NCI-H82 treated with DMSO at 0.1 percent for 48 hours (cell line): ENCODE results near the gene KCP.
A peak's percentile ranks its signal among the peaks of the same experiment; 100 is the strongest.

Experiments used
- DNase-seq: peaks from one replicate; lab custom pipeline; 2025; ENCODE audit not compliant: unreplicated experiment; lab: John Stamatoyannopoulos, UW

The KCP gene

DNA sequence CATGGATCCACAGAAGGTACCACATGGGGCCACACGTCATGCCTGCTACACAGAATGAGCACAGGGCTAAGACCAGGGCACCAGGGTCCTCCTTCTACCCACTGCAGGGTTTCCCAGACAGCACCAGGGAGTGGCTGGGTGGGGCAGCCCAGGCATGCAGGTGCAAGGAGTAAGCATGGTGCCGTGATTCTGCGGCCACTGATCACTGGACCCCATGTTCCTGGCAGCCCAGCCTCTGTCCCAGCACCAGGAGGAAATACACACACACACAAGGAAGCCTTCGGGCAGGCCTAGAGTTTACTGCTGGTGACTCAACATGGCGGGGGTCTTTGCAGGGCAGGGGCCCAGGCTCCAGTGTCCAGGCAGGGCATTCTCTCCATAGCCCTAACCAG lies 33.9 kb downstream of the KCP start:
- no peak for DNase-seq

DNA sequence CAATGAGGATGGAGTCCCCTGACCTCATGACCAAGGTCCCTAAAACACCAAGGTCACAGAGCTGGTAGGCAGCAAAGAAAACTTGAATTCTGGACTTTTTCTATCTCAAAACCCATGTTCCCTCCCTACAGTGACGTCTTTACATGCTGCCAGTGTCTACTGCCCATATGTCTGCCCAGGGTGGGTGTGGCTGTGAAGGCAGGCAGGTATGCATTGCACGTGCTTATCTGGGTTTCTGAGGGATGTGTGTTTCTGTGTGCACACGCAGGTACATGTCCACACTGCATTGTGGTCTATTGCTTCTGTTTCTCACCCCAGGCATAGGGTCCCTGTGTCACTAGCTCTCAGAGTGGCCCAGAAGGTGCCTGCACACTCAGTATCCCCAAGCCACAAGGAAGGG lies 34.4 kb downstream of the KCP start:
- no peak for DNase-seq

DNA sequence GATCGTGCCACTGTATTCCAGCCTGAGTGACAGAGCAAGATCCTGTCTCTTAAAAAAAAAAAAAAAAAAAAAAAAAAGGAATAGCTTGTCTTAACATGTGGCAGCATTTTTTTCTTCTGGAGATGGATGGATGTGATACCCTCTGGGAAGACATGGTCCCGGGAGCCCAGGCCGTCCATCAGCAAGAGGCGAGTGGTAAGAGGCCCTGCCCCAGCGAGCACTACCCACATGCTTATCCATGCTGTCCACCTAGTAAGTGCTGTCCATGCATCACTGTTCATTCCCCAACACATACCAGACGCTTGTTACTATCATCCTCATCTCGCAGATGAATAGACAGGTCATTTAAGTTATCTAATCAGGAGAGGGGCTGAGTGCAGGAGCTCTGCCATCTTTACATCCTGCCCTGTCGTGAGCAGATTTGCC lies 35.0 kb downstream of the KCP start:
- no peak for DNase-seq

DNA sequence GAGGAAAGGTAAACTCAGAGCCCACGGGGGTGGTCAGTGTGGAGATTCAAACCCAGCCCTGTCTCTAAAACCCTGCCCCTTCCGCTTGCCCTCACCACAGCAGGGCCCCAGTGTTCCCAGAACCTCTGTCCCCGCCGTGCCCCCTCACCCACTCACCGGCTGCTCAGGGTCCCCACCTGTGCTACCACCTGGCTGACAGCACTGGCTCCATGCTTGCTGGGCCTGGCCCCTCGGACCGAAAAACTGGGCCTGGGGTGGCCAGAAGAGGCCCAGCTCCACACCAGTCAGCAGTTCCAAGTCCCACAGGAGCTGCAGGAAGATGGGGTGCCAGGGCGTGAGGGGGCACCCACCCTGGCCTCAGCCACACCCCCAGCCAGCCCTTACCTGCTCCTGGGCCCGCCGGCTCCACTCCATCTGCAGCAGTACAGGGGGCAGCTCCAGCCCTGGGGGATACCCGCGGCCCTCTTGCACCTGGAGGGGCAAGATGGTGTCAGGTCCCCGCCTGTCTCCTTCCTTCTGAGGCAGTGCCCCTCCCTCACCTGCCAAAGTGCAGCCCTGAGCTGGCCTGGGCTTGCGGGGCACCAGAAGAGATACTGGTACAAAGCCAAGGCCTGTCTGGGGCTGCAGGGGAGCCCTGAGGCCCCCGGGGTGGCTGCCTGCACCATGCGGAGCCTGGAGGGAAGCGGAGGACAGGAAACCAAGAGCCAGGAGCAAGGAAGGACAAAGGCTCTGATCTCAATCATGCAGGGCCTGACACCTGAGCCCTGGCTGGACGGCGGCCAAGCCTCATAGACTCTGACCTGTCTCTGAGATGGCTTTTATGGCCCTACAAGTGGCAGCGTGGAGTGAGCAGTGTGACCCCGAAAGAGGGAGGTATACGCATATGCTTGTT lies 36.1 kb downstream of the KCP start:
- no peak for DNase-seq

DNA sequence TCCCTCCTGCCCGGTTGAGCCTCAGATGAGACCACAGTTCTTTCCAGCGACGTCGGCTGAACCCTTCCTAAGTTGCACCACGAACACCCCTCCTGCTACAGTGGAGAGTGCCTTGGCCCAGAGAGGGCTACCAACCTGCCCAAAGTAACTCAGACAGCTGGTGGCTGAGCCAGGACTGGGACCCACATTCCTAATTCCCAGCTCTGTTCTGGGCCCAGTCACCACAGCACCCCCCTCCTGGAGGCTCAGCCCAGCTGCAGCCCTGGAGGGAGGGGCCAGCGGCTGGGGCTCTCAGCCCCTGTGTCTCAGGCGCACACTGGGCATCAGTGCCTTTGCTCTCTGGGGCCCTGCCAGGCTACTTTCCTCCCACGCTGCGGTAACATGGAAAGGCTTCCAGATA lies 37.3 kb downstream of the KCP start:
- no peak for DNase-seq

DNA sequence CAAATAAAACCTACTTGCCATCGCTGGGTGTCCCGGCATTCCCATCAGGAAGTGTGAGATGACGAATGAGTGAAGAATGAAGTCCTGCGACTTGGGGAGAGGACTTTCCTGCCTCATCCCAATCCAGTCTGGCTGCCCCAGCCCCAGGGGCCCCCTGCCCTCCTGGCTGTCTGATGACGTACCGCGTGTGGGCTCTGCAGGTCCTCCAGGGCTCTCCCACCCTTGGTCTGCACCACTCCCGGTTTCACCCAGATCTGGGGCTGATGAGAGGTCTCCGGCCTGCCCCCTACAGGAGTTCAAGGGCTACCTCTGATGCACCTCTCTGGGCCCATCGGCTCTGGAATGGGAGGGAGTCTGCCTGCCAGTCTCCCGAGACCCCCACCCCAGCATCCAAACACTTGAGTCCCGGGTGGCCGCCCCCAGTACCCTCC lies 38.1 kb downstream of the KCP start:
- DNase-seq, result no peak

DNA sequence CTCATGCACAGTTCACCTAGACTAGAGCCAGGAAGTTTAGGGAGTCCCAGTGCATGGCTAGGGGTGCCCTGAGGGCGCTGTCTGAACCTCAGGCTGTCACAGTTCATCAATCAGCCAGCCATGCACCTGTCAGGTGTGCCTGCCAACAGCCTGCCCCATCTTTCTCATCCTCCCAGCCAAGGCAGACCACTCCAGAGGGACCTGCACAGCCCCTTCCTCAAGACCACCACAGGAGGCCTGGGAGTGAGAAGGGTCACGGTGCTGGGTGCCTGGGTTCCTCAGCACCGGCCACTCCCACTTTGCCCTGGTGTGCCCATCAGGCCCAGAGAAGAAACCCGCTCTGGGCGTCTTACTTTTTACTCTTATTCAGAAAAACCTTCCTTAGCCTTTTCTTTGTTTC lies 39.5 kb downstream of the KCP start:
- no peak for DNase-seq

DNA sequence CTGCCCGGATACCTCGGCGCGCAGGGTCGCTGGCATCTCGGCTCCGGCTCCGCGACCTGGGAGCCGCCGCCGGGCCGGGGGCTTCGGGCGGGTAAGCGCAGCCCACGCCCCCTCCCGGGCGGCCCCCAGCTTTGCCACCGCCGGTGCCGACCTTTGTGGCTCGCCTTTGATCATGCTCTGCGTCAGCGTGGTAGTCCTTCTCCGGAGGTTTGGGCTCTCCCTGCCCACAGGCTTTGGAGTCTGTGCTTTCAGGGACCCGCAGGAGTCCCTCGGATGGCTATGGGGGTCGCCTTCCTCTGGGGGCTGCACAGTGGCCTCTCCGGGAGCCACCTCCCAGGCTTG lies 40.6 kb downstream of the KCP start:
- no peak for DNase-seq

DNA sequence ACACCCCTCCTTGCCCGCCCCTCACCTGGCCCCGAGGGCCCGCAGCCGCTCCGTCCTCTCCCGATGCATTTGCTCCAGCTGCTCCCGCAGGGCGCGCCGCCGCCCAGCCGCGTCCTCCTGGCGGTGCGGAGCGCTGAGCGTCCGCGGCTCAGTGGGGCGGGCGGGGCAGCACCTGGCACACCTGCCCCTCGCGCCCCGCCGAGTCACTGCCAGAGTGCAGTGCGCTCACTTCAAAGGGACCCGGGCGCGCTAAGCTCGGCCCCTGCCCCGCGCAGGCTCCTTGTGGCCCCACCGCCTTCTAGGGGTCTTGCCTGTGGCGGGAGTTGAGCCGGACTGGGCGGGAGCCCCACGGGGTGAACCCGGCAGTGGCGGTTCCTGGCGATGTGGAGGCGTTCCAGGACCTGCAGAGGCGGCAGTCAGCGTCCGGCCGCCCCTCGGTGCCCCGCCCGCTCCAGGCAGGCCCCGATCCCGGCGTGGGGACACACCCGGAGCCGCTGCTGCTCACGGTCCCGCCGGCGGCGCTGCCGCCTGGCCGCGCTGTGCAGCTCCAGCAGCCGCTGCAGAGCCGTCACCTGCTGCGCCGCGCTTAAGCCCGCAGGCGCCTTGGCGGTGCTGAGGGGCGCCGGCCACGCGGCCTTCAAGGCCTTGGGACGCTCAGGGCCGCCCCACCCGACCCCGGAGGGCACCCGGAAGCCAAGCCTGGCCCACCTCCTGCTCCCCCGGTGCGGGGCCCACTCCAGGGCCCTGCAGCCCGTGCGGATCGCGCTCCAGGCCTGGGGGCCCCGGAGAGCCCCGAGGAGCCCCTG lies 41.2 kb downstream of the KCP start:
- DNase-seq, result no peak

DNA sequence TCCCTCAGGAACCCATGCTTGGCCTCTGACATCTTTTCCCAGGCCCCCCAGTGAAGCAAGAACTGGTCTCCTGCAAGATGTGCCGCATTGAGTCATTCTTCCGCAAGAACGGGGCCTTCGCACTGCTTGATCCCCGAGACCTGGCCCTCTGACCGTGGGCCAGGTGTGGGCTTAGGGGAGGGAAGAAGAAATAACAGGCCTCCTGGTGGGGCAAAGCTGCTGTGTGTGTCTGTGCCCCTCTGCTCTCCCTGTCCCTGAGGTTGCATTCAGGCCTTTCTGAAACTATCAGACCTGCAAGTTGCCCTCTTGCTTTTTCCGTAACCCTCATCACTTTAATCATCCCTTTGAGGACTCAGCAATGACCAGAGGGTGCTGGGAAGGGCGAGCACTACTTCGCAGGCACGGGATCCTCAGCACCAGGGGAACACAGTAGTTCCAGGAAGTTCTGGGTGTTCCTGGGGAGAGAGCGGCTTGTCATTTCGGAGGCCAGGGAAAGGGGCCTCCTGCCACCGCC lies 41.8 kb downstream of the KCP start:
- DNase-seq, result no peak

DNA sequence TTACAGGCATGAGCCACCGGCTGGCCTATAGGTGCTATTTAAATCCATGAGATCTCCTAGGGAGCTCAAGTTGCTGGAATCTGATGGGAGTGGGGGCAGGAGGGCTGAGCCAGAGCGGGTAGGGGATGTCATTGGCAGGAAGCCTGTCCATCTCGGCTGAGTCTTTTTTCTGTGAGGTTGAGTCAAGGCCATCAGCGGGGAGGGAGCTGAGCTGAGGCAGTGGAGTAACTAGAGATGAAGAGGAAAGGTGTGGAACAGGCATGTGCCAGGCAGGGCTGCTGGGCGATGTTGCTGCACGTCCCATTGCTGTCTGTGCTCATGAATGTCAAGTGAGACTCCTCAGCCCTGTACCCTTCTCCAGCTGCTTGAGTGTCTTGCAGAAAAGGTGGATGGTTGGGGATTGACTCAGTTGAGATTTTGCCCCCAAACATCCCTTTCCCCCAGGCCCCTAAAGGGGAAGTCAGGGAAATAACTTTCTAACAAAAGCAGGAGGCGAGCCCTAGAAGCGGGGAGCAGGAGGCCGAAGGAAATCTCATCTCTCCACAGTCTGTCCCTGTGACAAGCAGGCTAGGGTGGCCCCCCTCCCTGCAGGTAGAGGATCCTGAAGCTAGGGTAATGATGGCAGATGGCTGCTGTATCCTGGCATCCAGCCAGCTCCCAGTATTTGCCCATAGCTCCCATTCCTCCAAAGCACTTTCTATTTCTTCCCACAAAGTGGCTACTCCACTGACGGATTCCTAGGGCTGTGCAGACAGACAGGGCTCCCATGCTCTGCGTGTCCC lies 42.5 kb downstream of the KCP start:
- DNase-seq, result peak; percentile 84

DNA sequence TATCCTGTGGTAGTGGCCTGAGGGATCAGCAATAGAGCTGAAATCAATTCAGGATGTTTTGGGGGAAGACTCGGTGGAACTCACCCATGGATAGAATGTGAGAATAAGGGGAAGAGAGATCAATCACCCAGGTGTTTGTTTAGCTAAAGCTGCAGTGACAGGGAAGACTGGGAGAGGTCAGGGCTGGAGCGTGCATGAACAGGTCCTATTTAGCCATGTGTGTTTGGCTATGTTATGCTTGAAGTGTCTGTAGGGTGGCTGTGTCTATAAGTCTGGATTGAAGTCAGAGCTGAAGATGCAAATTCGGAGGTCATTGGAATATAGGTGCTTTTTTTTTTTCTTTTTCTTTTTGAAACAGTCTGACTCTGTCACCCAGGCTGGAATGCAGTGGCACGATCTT lies 43.3 kb downstream of the KCP start:
- DNase-seq, result no peak

DNA sequence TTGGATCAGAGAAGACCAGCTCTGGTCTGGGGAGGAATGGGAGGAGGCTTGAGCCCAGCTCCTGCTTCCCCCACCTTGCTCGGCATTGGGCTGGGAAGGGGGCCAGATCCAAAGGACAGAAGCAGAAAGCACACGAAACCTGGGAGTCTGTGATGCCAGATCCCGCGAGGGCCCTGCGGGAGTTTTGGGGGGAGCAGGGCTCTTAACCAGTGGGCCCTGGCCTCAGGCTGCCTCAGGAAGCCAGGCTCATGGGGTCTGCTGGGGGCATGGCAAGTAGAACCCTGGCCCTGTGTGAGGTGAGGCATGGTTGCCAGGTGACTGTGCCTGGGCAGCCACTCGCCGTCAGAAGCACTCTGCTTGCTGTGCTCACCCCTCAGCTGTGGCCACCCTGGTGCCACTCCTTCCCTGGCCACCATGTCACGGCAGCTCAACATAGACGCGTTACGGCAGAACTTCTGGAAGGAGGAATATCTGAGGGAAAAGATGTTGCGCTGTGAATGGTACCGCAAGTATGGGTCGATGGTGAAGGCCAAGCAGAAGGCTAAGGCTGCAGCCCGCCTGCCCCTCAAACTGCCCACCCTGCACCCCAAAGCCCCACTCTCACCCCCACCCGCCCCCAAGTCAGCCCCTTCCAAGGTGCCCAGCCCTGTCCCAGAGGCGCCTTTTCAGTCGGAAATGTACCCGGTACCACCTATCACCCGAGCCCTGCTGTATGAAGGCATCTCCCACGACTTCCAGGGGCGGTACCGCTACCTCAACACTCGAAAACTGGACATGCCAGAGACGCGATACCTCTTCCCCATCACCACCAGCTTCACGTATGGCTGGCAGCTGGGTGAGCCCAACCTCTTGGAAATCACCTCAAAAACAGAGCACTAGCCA lies 44.3 kb downstream of the KCP start:
- DNase-seq, result no peak

DNA sequence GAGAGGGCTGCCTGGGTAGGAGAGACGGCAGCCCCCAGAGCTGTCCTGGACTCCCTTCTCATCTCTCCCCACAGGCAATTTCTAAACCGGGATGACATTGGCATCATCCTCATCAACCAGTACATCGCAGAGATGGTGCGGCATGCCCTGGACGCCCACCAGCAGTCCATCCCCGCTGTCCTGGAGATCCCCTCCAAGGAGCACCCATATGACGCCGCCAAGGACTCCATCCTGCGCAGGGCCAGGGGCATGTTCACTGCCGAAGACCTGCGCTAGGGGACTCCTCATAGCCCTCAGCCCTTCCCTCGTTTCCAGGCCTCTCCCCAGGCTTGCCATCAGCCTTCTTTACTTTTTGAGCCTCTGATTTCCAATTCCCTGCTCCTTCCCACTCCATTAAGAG lies 45.2 kb downstream of the KCP start:
- DNase-seq, result no peak

DNA sequence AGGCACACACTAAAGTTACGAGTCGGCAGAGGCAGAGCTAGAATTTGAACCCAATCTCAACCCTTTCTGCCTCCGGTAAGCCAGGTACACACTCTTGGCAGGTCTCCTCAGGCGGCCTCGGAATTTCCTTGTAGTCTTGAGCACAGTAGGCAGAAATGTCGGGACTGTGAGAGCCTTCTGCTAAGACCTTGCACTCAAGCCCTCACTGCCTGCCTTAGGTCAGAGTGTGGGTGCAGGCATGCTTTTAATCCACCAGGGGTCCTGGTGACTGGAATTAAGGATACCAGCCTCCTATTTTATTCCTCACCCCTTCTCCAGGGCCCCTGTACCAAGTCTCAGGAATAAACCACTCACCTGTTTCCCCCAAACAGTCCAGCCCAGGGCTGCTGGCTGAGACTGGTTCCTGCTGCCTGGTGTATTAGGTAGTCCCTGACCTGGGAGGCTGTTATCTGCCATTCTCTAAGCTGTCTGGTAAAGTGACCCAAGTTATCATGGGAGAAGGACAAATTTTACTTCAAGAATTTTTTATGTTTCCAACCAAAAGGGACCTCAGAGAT lies 47.0 kb downstream of the KCP start:
- peak; percentile 14 for DNase-seq

DNA sequence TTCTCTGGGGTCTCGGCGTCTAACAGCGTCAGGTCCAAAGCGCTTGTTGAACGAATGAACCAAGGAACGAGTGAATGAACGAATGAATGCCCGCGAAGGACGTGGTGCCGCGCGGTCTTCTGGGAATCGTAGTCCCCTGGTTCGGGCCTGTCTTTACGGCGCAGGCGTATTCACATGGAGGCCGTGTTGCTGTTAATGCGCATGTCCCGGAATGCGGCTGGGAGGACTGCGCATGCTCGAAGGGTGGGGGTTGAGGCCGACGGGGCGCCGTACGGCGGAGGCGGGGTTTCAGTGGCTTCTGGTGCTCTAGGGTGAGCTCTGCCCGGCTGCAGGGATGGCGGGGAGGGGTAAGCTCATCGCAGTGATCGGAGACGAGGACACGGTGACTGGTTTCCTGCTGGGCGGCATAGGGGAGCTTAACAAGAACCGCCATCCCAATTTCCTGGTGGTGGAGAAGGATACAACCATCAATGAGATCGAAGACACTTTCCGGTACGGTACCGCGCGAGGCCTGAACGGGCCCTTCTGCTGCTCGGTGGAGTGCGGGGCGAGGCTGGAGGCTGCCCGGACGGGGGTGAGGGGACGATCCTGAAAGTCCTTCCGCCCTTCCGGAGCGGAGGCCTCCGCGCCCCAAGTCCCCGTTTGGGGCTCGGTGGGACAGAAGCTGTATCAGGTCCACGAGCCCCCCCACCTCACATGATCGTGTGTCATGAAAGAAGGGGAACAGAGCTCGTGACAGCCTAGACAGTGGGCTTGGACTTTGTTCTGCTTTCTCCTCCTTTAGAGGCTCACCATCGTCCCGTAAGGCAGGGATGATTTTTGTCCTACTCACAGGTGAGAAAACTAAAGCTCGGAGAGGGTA lies 47.7 kb downstream of the KCP start, which contains the start of gene ATP6V1F:
ATP6V1F (plus strand) TSS at position 286 of the 862 bp plus-strand sequence; CDS start at position 335, 49 bp downstream.
- peak; percentile 91 for DNase-seq

DNA sequence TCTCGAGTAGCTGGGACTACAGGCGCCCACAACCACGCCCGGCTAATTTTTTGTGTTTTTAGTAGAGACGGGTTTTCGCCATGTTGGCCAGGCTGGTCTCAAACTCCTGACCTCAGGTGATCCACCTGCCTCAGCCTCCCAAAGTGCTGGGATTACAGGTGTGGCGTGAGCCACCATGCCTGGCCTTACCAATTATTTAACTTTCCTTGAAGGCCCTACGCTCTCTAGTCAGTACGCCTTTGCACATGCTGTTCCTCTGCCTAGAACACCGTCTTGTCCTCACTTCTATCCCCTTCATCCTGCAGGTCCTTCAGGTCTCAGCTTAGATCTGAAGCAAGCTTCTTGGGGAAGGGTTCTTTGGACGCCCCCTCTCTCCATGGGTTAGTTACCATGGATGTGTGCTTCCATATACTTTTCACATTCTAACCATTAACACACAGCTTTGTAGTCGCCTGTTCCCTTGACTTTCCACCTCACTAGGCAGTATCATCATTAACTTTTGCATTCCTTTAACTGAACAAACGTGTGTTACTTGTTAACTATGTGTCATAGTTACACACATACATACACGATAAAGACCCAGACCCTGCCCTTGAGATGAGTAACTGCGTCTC lies 48.4 kb downstream of the KCP start:
- no peak for DNase-seq
